ENCODE data around the gene WDR74. TPM values are rescaled to one million over a fixed set of nuclear protein-coding genes. Genes with fewer than 3 reads are reported as not detected.
A peak's percentile ranks its signal among the peaks of the same experiment; 100 is the strongest.

Gene WDR74
- total RNA-seq, 2 donors from 2014 or later = 44.6 to 48.1 TPM

DNA sequence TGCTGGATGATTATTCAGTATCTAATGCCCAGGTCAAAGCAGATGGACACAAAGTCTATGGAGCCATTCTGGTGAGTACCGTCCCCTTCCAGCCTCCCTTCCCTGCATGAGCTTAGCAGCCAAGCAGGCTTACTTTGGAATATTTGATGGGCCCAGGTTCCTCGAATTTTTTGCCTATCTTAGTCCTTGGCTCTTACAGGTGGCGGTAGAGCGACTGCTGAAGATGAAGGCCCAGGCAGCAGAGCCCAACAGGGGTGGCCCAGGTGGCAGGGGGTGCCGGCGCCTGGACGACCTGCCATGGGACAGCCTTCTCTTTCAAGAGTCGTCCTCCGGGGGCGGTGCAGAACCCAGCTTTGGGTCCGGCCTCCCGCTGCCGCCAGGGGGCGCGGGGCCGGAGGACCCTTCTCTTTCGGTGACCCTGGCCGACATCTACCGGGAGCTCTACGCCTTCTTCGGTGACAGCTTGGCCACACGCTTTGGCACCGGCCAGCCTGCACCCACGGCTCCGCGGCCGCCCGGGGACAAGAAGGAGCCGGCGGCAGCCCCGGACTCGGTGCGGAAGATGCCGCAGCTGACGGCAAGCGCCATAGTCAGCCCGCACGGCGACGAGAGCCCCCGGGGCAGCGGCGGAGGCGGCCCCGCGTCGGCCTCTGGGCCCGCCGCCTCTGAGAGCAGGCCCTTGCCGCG lies 52.9 kb downstream of the WDR74 start:
- H3K36me3 Mint-ChIP-seq (ENCODE audit: low read depth) = peaks cover 45% of the 10 kb centered on the region
- H3K9ac ChIP-seq (ENCODE audit: extremely low read depth, low read length, poor library complexity, severe bottlenecking) = peak overlapping the region; percentile 78
- 6 to 10% methylated on average over 22 to 51 of the region's 51 CpGs for WGBS, 2 experiments (ENCODE audit: insufficient coverage in 1 of 2, insufficient read length in 1 of 2)

More for the DNA sequence above, 52.9 kb downstream of the WDR74 start:
- Mint-ChIP-seq H3K4me1 (peaks cover 9% of the 10 kb centered on the region), H3K9me3 (no peaks in the 10 kb centered on the region), H3K4me3 (peak overlapping the region; percentile 89), H3K27me3 (ENCODE audit: insufficient read depth) (no peaks in the 10 kb centered on the region), H3K27ac (peak overlapping the region; percentile 81)
- TF ChIP-seq, protein P1, sequence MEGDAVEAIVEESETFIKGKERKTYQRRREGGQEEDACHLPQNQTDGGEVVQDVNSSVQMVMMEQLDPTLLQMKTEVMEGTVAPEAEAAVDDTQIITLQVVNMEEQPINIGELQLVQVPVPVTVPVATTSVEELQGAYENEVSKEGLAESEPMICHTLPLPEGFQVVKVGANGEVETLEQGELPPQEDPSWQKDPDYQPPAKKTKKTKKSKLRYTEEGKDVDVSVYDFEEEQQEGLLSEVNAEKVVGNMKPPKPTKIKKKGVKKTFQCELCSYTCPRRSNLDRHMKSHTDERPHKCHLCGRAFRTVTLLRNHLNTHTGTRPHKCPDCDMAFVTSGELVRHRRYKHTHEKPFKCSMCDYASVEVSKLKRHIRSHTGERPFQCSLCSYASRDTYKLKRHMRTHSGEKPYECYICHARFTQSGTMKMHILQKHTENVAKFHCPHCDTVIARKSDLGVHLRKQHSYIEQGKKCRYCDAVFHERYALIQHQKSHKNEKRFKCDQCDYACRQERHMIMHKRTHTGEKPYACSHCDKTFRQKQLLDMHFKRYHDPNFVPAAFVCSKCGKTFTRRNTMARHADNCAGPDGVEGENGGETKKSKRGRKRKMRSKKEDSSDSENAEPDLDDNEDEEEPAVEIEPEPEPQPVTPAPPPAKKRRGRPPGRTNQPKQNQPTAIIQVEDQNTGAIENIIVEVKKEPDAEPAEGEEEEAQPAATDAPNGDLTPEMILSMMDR (conservative IDR thresholded peaks at IDR 0.05) = peak; percentile 98
- Histone ChIP-seq H3K4me1 (ENCODE audit: control insufficient read depth, insufficient read depth, low read length) (no peaks in the 10 kb centered on the region), H3K4me3 (ENCODE audit: low read length) (peak overlapping the region; percentile 97), H3K27ac (ENCODE audit: low read depth, low read length) (peak overlapping the region; percentile 80), H3K36me3 (ENCODE audit: control insufficient read depth, insufficient read depth, low read length) (peaks cover 44% of the 10 kb centered on the region), H3K9me3 (ENCODE audit: control insufficient read depth, low read length) (no peaks in the 10 kb centered on the region), H3K27me3 (ENCODE audit: control insufficient read depth, insufficient read depth, low read length, poor library complexity, severe bottlenecking) (no peaks in the 10 kb centered on the region)
- DNase-seq = peak; percentile 97

Small RNA genes within 50 kb of the gene (microRNA-seq; reads per million reads assigned to microRNA genes)
- not detected for gene MIR6514 (ENCODE audit: borderline microRNAs expressed)
- gene MIR6748 (ENCODE audit: borderline microRNAs expressed) = not detected

Other genes with a start within 250 kb of the WDR74 start
- gene TUT1, start 248.1 kb downstream of the WDR74 start, total RNA-seq = 10 to 100 TPM; 16.0 to 33.5 TPM
- 100 to 1,000 TPM; 131 to 155 TPM for gene MTA2, start 237.7 kb downstream of the WDR74 start, total RNA-seq
- 10 to 100 TPM; 51.5 to 57.7 TPM for gene EML3, start 226.8 kb downstream of the WDR74 start, total RNA-seq
- gene ROM1, start 226.3 kb downstream of the WDR74 start, total RNA-seq = 1 to 10 TPM in 1 of 2 donors, under 1 TPM in 1; 0.71 to 1.3 TPM
- gene B3GAT3, start 217.6 kb downstream of the WDR74 start, total RNA-seq = 10 to 100 TPM; 38.6 to 53.9 TPM
- 100 to 1,000 TPM; 377 to 402 TPM for gene GANAB, start 193.0 kb downstream of the WDR74 start, total RNA-seq
- gene INTS5, start 186.3 kb downstream of the WDR74 start, total RNA-seq = 10 to 100 TPM; 19.0 to 21.6 TPM
- 100 to 1,000 TPM; 125 to 140 TPM for gene C11orf98, start 174.4 kb downstream of the WDR74 start, total RNA-seq
- 10 to 100 TPM; 29.9 to 39.4 TPM for gene CSKMT, start 174.3 kb downstream of the WDR74 start, total RNA-seq
- gene UQCC3, start 167.9 kb downstream of the WDR74 start, total RNA-seq = 10 to 100 TPM in 1 of 2 donors, 1 to 10 TPM in 1; 9.2 to 11.1 TPM
- 10 to 100 TPM in 1 of 2 donors, 1 to 10 TPM in 1; 7.5 to 14.1 TPM for gene LBHD1, start 167.3 kb downstream of the WDR74 start, total RNA-seq
- gene UBXN1, start 160.5 kb downstream of the WDR74 start, total RNA-seq = 10 to 100 TPM; 89.3 to 96.6 TPM
- under 1 TPM; 0.55 to 0.99 TPM for gene LRRN4CL, start 150.1 kb downstream of the WDR74 start, total RNA-seq
- 10 to 100 TPM; 68.6 to 77.2 TPM for gene BSCL2, start 132.2 kb downstream of the WDR74 start, total RNA-seq
- gene GNG3, start 131.9 kb downstream of the WDR74 start, total RNA-seq = 1 to 10 TPM in 1 of 2 donors, under 1 TPM in 1; 0.40 to 1.7 TPM
- 10 to 100 TPM; 48.1 to 49.8 TPM for gene HNRNPUL2, start 112.1 kb downstream of the WDR74 start, total RNA-seq
- 10 to 100 TPM; 40.0 to 55.4 TPM for gene TTC9C, start 111.1 kb downstream of the WDR74 start, total RNA-seq
- 10 to 100 TPM; 16.9 to 33.8 TPM for gene ZBTB3, start 85.4 kb downstream of the WDR74 start, total RNA-seq
- 100 to 1,000 TPM; 107 to 137 TPM for gene POLR2G, start 78.0 kb downstream of the WDR74 start, total RNA-seq
- gene TAF6L, start 68.2 kb downstream of the WDR74 start, total RNA-seq = 10 to 100 TPM; 37.4 to 41.7 TPM
- 10 to 100 TPM; 31.0 TPM for gene TMEM179B, start 52.2 kb downstream of the WDR74 start, total RNA-seq
- 10 to 100 TPM; 18.4 to 21.0 TPM for gene TMEM223, start 47.6 kb downstream of the WDR74 start, total RNA-seq
- gene NXF1, start 34.1 kb downstream of the WDR74 start, total RNA-seq = 10 to 100 TPM; 45.8 to 61.4 TPM
- 10 to 100 TPM; 36.9 to 37.3 TPM for gene STX5, start 7.5 kb downstream of the WDR74 start, total RNA-seq
- gene TEX54, start 6.7 kb downstream of the WDR74 start, total RNA-seq = not detected
- gene SLC3A2, start 41.3 kb upstream of the WDR74 start, total RNA-seq = 100 to 1,000 TPM; 438 to 488 TPM
- not detected for gene CHRM1, start 81.8 kb upstream of the WDR74 start, total RNA-seq
- not detected for gene SLC22A6, start 145.4 kb upstream of the WDR74 start, total RNA-seq
- gene SLC22A8, start 176.3 kb upstream of the WDR74 start, total RNA-seq = under 1 TPM in 1 of 2 donors, not detected in 1; 0.22 TPM

All from endodermal cell (in vitro differentiated cells).